Right cardiac atrium (tissue), 5 donors: ENCODE data around the gene IL1R1. TPM values are rescaled to one million over a fixed set of nuclear protein-coding genes. Genes with fewer than 3 reads are reported as not detected.

Experiments used
- ATAC-seq, 2 donors: fragments of 200-7000 bp; cut with Tn5 transposase; one replicate each; pipeline versions ENCODE4 v1.8.0 to v1.9.1; 2020; ENCODE audit warnings: moderate library complexity in 2 of 2, mild to moderate bottlenecking in 1 of 2
- DNase-seq, 3 donors: peaks; one replicate each; pipeline ENCODE4 v3.0.0-alpha.2; 2020
- H3K27ac ChIP-seq: one replicate; pipeline ENCODE4 v1.5.1; 2013; ENCODE audit warnings: mild to moderate bottlenecking, low read length, control low read depth, moderate library complexity
- H3K27me3 ChIP-seq: one replicate; pipeline ENCODE4 v1.6.1; 2013; ENCODE audit not compliant: control insufficient read depth, insufficient read depth
- H3K4me1 ChIP-seq: one replicate; pipeline ENCODE4 v1.6.1; 2013; ENCODE audit warnings: low read length; ENCODE audit not compliant: control insufficient read depth, insufficient read depth
- H3K4me3 ChIP-seq: one replicate; pipeline ENCODE4 v1.5.1; 2013; ENCODE audit warnings: low read length, control low read depth
- H3K9me3 ChIP-seq: one replicate; pipeline ENCODE4 v1.6.1; 2013; ENCODE audit warnings: low read length; ENCODE audit not compliant: control insufficient read depth
- WGBS: extraction: QIAGEN DNeasy Blood & Tissue Kit; methylation state at CpG from one replicate; pipeline ENCODE4 v1.1.7; 2013; 5-methylcytosine and 5-hydroxymethylcytosine counted together
- intact Hi-C, 4 donors: fragments of 100-400 bp; cut with DNase I; formaldehyde crosslinking; loops; one replicate each; pipeline versions ENCODE4 v1.11.0 to v1.14.0; 2022 to 2023
- polyA plus RNA-seq: library from polyadenylated mRNA; stranded (reverse); fragments of 200-250 nt; gene quantifications from one replicate; pipeline ENCODE4 v1.2.3, GENCODE V29; 2013
- total RNA-seq, 4 donors: library from RNA; stranded (reverse); fragmentation: NEBNext Ultra II Directional; extraction: Animal tissue kit (Norgen Biotek cat#: 25700); gene quantifications; one replicate each; pipeline ENCODE4 v1.2.1, GENCODE V29; 2021
- donor health status: healthy with polysubstance abuse.
- donor health status: DM: no; HTN: yes; CAD: no.
- donor health status: DM: no; HTN: no; CAD: no.
- donor health status: DM: no; HTN: yes; CAD: no; lungs with severe emphysema.
- donor health status: DM: yes; HTN: yes; CAD: no.

IL1R1 gene
- total and polyA plus RNA-seq, 5 donors: 32.2 to 111 (median 54.8) TPM

DNA sequence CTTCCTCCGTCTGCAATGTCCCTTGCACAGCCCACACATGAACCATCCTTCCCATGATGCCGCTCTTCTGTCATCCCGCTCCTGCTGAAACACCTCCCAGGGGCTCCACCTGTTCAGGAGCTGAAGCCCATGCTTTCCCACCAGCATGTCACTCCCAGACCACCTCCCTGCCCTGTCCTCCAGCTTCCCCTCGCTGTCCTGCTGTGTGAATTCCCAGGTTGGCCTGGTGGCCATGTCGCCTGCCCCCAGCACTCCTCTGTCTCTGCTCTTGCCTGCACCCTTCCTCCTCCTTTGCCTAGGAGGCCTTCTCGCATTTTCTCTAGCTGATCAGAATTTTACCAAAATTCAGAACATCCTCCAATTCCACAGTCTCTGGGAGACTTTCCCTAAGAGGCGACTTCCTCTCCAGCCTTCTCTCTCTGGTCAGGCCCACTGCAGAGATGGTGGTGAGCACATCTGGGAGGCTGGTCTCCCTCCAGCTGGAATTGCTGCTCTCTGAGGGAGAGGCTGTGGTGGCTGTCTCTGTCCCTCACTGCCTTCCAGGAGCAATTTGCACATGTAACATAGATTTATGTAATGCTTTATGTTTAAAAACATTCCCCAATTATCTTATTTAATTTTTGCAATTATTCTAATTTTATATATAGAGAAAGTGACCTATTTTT is 35.4 kb downstream of the IL1R1 start:
- intact Hi-C loops: no loop called here
- ATAC-seq: peak in 1 of 2 donors; percentile 15

DNA sequence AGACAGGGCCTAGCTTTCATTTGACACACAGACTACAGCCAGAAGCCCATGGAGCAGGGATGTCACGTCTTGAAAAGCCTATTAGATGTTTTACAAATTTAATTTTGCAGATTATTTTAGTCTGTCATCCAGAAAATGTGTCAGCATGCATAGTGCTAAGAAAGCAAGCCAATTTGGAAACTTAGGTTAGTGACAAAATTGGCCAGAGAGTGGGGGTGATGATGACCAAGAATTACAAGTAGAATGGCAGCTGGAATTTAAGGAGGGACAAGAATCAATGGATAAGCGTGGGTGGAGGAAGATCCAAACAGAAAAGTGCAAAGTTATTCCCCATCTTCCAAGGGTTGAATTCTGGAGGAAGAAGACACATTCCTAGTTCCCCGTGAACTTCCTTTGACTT is 36.5 kb downstream of the IL1R1 start:
- H3K27ac ChIP-seq: peak overlapping the region; percentile 45
- no peak for ATAC-seq
- intact Hi-C loops: no loop called here

More for the DNA sequence above, 35.4 kb downstream of the IL1R1 start:
- Histone ChIP-seq H3K4me3 (no peak overlapping the region), H3K4me1 (no peaks in the 10 kb centered on the region), H3K27me3 (no peaks in the 10 kb centered on the region), H3K9me3 (no peaks in the 10 kb centered on the region), H3K27ac (no peak overlapping the region)
- DNase-seq: no peak
- WGBS: 78% methylated on average over 7 of the region's 7 CpGs

DNA sequence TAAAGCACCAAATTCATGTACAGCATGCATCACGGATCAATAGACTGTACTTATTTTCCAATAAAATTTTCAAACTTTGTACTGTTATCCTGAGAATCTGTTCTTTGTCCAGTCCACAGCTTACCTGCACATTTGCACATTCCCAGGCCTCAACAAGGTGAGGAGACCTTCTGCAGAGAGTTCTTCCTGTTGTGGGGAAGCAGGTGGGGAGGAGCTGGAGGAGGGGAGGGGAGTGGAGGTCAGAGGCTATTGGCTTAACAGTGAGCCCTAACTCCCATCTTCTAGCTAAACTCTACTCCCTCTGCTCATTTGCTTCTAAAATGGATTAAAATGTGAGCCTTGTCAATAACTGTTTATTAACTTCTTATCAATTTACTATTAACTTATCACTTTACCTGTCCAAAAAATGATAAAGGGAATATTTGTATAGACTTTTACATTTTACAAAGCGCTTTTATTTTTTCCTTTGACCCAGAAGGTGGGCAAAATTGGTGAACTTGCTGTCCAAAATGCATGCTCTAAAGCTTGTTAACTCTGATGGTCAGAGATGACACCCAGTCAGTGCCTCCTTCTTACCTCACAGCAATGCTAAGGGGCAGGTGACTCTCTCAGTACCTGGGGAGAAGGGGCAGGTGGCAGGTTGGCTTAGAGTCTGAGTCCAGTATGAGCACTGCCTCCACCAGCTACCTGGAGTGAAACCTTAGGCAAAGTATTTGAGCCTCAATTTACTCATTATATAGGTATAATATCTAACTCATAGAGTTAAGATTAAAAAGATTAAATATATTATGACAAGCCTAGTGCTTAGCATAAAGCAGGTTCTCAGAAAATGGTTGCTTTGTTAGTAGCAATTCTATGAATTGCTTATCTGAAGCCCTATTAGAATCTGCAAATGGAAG is 37.5 kb downstream of the IL1R1 start:
- intact Hi-C loops: loop anchor here in 2 of 4 donors (10.0 kb wide), 2 partner anchors 55 to 265 kb away; no protein-coding TSS in a partner anchor

More for the DNA sequence above, 36.5 kb downstream of the IL1R1 start:
- no peak for DNase-seq
- Histone ChIP-seq H3K9me3 (no peaks in the 10 kb centered on the region), H3K4me3 (no peak overlapping the region), H3K27me3 (no peaks in the 10 kb centered on the region), H3K4me1 (no peaks in the 10 kb centered on the region)
- WGBS: 46% methylated on average over 3 of the region's 3 CpGs

DNA sequence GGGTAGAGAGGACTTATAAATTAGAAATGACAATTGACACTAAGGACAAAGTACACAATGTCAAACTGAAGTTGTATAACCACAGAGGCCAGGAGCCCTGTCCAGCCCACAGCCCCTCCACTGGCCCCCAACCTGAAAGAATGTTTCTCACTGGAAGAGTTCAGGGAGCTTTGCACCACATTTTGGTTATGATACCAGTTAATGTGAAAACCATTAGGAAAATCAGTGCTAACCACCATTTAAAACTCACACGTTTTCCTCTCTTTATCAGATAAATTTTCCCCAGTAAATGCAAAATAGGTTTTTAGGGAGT is 38.1 kb downstream of the IL1R1 start:
- 45% methylated on average over 1 of the region's 1 CpG for WGBS
- ATAC-seq: no peak
- H3K4me1 ChIP-seq: no peaks in the 10 kb centered on the region
- H3K27me3 ChIP-seq: no peaks in the 10 kb centered on the region
- no peak overlapping the region for H3K27ac ChIP-seq
- intact Hi-C loops: loop anchor here in 2 of 4 donors (10.0 kb wide), 2 partner anchors 54 to 264 kb away; no protein-coding TSS in a partner anchor
- DNase-seq: no peak
- no peaks in the 10 kb centered on the region for H3K9me3 ChIP-seq
- no peak overlapping the region for H3K4me3 ChIP-seq

More for the DNA sequence above, 37.5 kb downstream of the IL1R1 start:
- Histone ChIP-seq H3K27me3 (no peaks in the 10 kb centered on the region), H3K4me3 (no peak overlapping the region), H3K4me1 (no peaks in the 10 kb centered on the region), H3K9me3 (no peaks in the 10 kb centered on the region), H3K27ac (no peak overlapping the region)
- DNase-seq (no peak), ATAC-seq (no peak)
- 98% methylated on average over 2 of the region's 2 CpGs for WGBS

DNA sequence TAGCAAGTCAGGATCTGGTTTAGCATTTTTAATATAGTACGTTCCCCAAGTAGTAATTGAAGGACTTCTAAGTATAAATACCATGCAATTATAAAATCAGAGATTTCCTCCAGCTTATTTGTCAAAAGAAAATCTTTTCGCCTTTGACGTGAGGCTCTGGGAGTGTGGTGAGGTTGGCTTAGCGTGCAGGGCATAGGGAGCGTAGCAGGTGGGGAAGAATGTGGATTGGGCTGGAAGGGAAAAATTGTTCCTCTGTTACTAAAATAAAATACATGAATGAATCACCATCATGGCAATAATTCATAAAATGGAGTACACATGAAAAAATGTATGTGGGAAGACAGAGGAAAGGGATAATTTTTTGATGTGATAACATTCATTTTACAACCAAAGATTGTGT is 38.8 kb downstream of the IL1R1 start:
- DNase-seq: no peak
- WGBS: 81% methylated on average over 5 of the region's 5 CpGs
- no peak overlapping the region for H3K27ac ChIP-seq
- no peak overlapping the region for H3K4me3 ChIP-seq
- H3K9me3 ChIP-seq: no peaks in the 10 kb centered on the region
- no peak for ATAC-seq
- no peaks in the 10 kb centered on the region for H3K4me1 ChIP-seq
- intact Hi-C loops: loop anchor here in 2 of 4 donors (10.0 kb wide), 2 partner anchors 53 to 263 kb away; no protein-coding TSS in a partner anchor
- no peaks in the 10 kb centered on the region for H3K27me3 ChIP-seq

DNA sequence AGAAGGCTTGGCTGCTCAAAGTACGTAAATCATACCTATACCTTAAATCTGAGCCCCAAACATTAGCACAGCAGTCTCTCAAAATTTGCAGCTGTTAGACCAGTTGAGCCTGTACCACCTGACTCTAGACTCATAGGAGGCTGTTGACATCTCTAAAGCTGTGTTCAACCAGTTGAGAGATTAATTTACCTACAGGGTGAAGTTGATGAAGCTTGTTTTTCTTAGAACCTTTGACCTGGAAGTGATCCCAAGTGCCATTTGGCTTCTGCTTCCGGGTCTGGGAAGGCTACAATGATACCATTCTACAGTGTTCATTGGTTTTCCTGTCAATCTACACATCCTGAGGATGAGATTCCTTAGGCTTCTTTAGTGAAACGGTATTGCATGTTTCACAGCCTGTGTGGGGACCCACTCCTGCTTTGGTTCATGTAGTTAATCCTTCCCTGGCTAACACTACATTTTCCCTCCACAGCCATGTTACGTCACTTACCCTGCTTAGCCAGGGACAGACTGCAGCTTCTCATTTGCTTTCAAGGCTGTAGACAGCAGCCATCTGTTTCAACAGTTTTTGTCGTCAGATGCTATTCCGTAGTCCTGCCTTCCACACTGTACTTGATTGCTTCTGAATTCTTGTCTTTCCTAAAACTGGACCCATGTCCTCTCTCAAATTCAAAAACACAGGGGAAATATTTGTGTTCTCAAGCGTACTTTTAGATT is 39.5 kb downstream of the IL1R1 start:
- no peaks in the 10 kb centered on the region for H3K27me3 ChIP-seq
- DNase-seq: peak in 2 of 3 donors; percentile 32 to 39
- intact Hi-C loops: loop anchor here in 2 of 4 donors (10.0 kb wide), 2 partner anchors 53 to 263 kb away; no protein-coding TSS in a partner anchor
- no peak overlapping the region for H3K4me3 ChIP-seq
- H3K27ac ChIP-seq: peak overlapping the region; percentile 61
- no peaks in the 10 kb centered on the region for H3K9me3 ChIP-seq
- H3K4me1 ChIP-seq: no peaks in the 10 kb centered on the region
- WGBS: 60% methylated on average over 7 of the region's 7 CpGs
- ATAC-seq: peak; percentile 61 to 83

DNA sequence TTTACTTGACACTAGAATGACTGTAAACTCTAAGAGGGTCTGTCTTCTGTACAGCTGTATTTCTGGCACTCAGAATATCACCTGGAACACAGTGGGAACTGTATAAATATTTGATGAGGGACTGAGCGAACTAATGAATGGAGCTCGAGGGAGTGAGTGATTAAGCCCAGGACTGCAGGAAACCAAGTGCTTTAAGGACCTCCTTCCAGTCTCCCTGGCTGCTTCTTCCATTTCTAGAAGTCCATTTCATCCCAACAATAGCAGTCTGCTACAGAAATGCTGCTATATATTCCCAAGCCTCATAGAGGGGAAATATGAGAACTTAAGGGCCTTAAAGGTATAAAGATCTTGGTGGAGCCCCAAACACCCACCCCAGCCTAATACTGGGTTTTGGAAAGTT is 41.5 kb downstream of the IL1R1 start:
- Histone ChIP-seq H3K4me3 (no peak overlapping the region), H3K9me3 (no peaks in the 10 kb centered on the region), H3K4me1 (no peaks in the 10 kb centered on the region), H3K27me3 (no peaks in the 10 kb centered on the region), H3K27ac (no peak overlapping the region)
- DNase-seq: no peak
- ATAC-seq: no peak
- 75% methylated on average over 2 of the region's 2 CpGs for WGBS
- intact Hi-C loops: loop anchor here in 2 of 4 donors (10.0 kb wide), 2 partner anchors 51 to 261 kb away; no protein-coding TSS in a partner anchor

DNA sequence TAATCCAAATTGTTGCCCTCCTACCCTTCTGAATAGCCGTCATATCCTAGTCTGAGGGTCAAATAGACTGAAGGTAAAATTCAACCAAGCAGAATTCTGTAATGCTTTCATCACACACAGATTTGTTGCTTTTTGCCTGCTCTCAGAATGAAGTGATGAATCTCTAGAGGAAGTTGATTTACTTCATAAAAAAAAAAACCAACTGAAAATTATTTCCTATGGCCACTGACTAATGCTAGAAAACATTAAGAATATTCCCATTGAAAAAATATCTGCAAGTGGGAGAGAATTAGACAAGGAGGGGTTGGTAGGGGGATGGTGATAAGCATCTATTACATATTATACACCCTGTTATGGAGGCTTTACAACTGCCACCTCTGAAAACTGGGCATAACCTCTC is 42.0 kb downstream of the IL1R1 start:
- ATAC-seq (no peak), DNase-seq (no peak)
- 99% methylated on average over 1 of the region's 1 CpG for WGBS
- H3K4me3 ChIP-seq: no peak overlapping the region
- no peaks in the 10 kb centered on the region for H3K27me3 ChIP-seq
- H3K4me1 ChIP-seq: no peaks in the 10 kb centered on the region
- H3K9me3 ChIP-seq: no peaks in the 10 kb centered on the region
- intact Hi-C loops: loop anchor here in 2 of 4 donors (10.0 kb wide), 2 partner anchors 50 to 260 kb away; no protein-coding TSS in a partner anchor
- no peak overlapping the region for H3K27ac ChIP-seq

DNA sequence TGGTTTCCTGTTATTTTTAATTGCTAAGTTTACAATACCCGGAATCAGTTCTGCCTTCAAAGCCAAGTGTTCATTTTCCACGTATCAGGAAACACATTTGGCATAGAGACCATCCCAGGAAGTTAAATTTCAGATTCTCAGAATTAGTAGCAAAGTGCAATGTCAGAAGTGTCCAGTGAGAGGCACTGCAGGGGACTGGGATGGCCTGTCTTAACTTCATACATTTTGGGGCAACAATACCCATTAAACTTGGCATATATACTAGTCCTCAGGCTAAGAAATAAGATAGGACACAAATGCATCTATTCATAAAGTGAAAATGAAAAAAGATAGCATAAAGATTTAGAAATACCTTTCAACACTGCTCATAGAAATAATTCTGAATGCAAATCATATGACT is 42.8 kb downstream of the IL1R1 start:
- DNase-seq (no peak), ATAC-seq (no peak)
- H3K4me3 ChIP-seq: no peak overlapping the region
- no peak overlapping the region for H3K27ac ChIP-seq
- H3K27me3 ChIP-seq: no peaks in the 10 kb centered on the region
- H3K4me1 ChIP-seq: no peaks in the 10 kb centered on the region
- WGBS: 24% methylated on average over 2 of the region's 2 CpGs
- no peaks in the 10 kb centered on the region for H3K9me3 ChIP-seq
- intact Hi-C loops: loop anchor here in 2 of 4 donors (10.0 kb wide), 2 partner anchors 49 to 259 kb away; no protein-coding TSS in a partner anchor

DNA sequence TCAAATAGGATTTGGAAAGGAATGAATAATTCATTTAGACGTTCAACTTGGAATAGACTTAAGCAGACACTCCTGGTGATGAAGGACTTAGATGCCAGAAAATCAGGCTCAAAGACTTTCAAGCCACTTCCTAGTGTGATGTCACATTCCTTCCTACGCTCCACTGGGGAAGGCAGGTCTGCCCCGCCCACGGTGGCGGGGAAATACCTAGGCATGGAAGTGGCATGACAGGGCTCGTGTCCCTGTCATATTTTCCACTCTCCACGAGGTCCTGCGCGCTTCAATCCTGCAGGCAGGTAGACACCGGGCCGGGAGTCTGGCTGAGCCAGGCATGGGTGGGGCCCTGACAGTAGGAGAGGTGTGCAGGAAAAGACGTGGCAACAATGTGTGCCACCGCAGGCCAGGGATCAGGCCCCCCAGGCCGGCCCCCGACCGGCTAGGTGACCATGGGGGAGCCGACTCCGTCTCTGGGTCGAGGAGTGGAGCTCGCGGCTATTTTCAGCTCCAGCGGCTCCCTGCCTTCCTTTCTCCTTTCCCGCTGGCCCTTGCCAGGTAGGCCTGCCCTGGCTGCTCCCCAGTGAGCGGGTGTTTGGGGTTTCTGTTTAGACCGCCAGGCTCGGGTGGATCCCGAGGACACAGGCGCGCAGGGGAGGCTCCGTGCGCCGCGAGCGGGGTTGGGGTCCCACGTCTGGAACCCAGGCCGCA is 44.4 kb downstream of the IL1R1 start, which contains the start of gene IL1RL2:
Gene IL1RL2 (plus strand): TSS at position 233 of the 705 bp plus-strand sequence. CDS start 845 bp downstream, outside the sequence.
- Histone ChIP-seq H3K9me3 (no peaks in the 10 kb centered on the region), H3K4me3 (peak within 1 kb of the TSS; percentile 44), H3K27ac (peak within 1 kb of the TSS; percentile 20), H3K27me3 (no peaks in the 10 kb centered on the region), H3K4me1 (no peaks in the 10 kb centered on the region)
- DNase-seq (peak; percentile 39 to 58 (median 42)), ATAC-seq (peak; percentile 36 to 52)
- WGBS: 42% methylated on average over 36 of the region's 36 CpGs
- intact Hi-C loops: loop anchor here in 2 of 4 donors (10.0 kb wide), 2 partner anchors 48 to 258 kb away; no protein-coding TSS in a partner anchor
